Measurements from ENCODE around the gene APELA.
"Not testable (repeated sequence)": the region's sequence is repeated elsewhere in the genome, so short reads cannot be mapped to it uniquely, and the experiment has no call there.

DNA sequence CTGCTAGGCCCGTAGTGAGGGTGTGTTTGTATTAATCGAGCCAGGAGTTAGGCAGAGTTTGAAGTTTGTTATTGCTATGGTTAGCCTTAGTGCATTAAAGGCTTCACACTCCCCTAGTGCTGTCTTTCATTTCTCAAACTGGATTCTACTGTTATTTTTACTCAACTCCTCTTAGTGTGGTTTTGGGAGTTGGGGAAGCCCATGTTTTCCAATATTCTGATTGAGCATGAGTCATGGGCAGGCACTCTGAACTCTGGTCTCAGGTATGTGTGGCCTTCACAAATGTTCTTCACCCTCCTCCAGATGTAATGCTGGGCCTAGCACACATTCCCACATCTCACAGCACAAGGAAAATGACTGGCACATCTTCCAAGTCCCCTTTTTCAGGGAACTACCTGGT, 50.1 kb downstream of the APELA start:
- TF ChIP-seq POLR2AphosphoS5 (IDR thresholded peaks at IDR 0.05; ENCODE audit: low read depth, low read length); CTCF (IDR thresholded peaks at IDR 0.05); SIN3A (IDR thresholded peaks at IDR 0.05; ENCODE audit: borderline replicate concordance, insufficient read depth, low read depth, low read length); REST (IDR thresholded peaks at IDR 0.05; ENCODE audit: insufficient read depth in 1 of 2, low read depth in 2 of 2, low read length in 1 of 2); TCF7L2 (IDR thresholded peaks at IDR 0.05; ENCODE audit: low read depth, low read length): not testable (repeated sequence)
